K562 (cell line): ENCODE data around the gene MMP24. TPM values are rescaled to one million over a fixed set of nuclear protein-coding genes. Genes with fewer than 3 reads are reported as not detected.

Experiments used
- ATAC-seq: fragments of 200-7000 bp; cut with Tn5 transposase; 3 replicates; pipeline ENCODE4 v1.9.1; 2020; ENCODE audit warnings: moderate library complexity
- BruUV-seq: library from RNA; stranded (reverse); fragments of 400-500 nt; replicated peaks from 2 replicates; lab custom pipeline; 2021; lab: Mats Ljungman, UMichigan
- CTCF ChIA-PET: fragments of 300-600 bp; formaldehyde crosslinking; extraction: SDS; loops from one replicate; lab custom pipeline; 2021; ENCODE audit warnings: low intra/inter-chr PET ratio; lab: Yijun Ruan, JAX
- POLR2A ChIA-PET: fragments of 300-600, 350-650 bp; sonication (Branson Sonifier 250); formaldehyde crosslinking; extraction: SDS; loops from one replicate; lab custom pipeline; 2021; ENCODE audit warnings: antibody characterized with exemption, inconsistent platforms; lab: Yijun Ruan, JAX
- DNase-seq, 4 experiments: peaks; one replicate each; pipeline versions ENCODE4 v3.0.0 to v3.0.0-alpha.2; 2011 to 2018; ENCODE audit warnings: low spot score in 3 of 4, mixed read lengths in 3 of 4; ENCODE audit errors: extremely low read depth in 1 of 4
- FAIRE-seq: peaks from 2 replicates; lab custom pipeline; 2011; peaks lifted over from hg19 to GRCh38; lab: Jason Lieb, UNC
- H2AFZ ChIP-seq: 2 replicates; pipeline ENCODE4 v1.6.0; 2011; ENCODE audit warnings: low read depth, low read length, control low read depth, inconsistent platforms
- H3K27ac ChIP-seq: fragments of 200-600 bp; 3 replicates; pipeline ENCODE4 v1.8.0; 2011; ENCODE audit warnings: low read depth, mild to moderate bottlenecking, control low read depth, inconsistent platforms, low read length, moderate library complexity, mixed read lengths; ENCODE audit errors: extremely low read depth
- H3K27me3 ChIP-seq, 2 experiments: fragments of 300-600 bp in 1 of 2; 2 replicates in 1 of 2; 3 replicates in 1 of 2; pipeline versions ENCODE4 v1.6.0 to v1.8.0; 2011; ENCODE audit warnings: inconsistent platforms in 2 of 2, low read length in 2 of 2, mild to moderate bottlenecking in 1 of 2, mixed read lengths in 1 of 2, moderate library complexity in 1 of 2; ENCODE audit not compliant: control insufficient read depth in 2 of 2, insufficient read depth in 2 of 2
- H3K36me3 ChIP-seq: fragments of 300-600 bp; 3 replicates; pipeline ENCODE4 v1.8.0; 2011; ENCODE audit warnings: mild to moderate bottlenecking, low read length, inconsistent platforms; ENCODE audit not compliant: control insufficient read depth, insufficient read depth
- H3K4me1 ChIP-seq, 2 experiments: fragments of 200-600 bp in 1 of 2; replicated peaks in 1 of 2; 2 replicates in 1 of 2; 3 replicates in 1 of 2; pipeline versions ENCODE4 v1.5.1 to v1.8.0; 2011; ENCODE audit warnings: inconsistent platforms in 2 of 2, low read length in 2 of 2, mild to moderate bottlenecking in 1 of 2, mixed read lengths in 1 of 2, moderate library complexity in 1 of 2; ENCODE audit not compliant: control insufficient read depth in 2 of 2, insufficient read depth in 2 of 2
- H3K4me2 ChIP-seq: 2 replicates; pipeline ENCODE4 v1.6.1; 2011; ENCODE audit warnings: low read length, control low read depth, inconsistent platforms, mixed read lengths; ENCODE audit not compliant: insufficient read depth
- H3K4me3 ChIP-seq: fragments of 200-600 bp; sonication (generic), shearing (Covaris generic); 2 replicates; pipeline ENCODE4 v1.5.1; 2016; ENCODE audit warnings: control low read depth, inconsistent platforms
- H3K79me2 ChIP-seq: fragments of 200-600 bp; 3 replicates; pipeline ENCODE4 v1.8.0; 2011; ENCODE audit warnings: low read length, inconsistent platforms; ENCODE audit not compliant: control insufficient read depth, insufficient read depth
- H3K9ac ChIP-seq, 2 experiments: 2 replicates each; pipeline versions ENCODE4 v1.6.0 to v1.6.1; 2011; ENCODE audit warnings: low read depth in 2 of 2, low read length in 2 of 2, control low read depth in 1 of 2, inconsistent platforms in 1 of 2, mild to moderate bottlenecking in 1 of 2, mixed read lengths in 1 of 2; ENCODE audit not compliant: insufficient read depth in 1 of 2
- H3K9me1 ChIP-seq: one replicate; pipeline ENCODE4 v1.6.0; 2011; ENCODE audit warnings: inconsistent platforms, mild to moderate bottlenecking, low read length, moderate library complexity; ENCODE audit not compliant: control insufficient read depth, insufficient read depth
- H3K9me3 ChIP-seq: replicated peaks from 2 replicates; pipeline ENCODE4 v1.5.1; 2011; ENCODE audit warnings: low read depth, low read length, inconsistent platforms; ENCODE audit not compliant: control insufficient read depth, insufficient read depth
- H4K20me1 ChIP-seq: replicated peaks from 2 replicates; pipeline ENCODE4 v1.6.1; 2011; ENCODE audit warnings: low read length, inconsistent platforms, mixed read lengths; ENCODE audit not compliant: control insufficient read depth, insufficient read depth
- CREM ChIP-seq: IDR thresholded peaks from 2 replicates; pipeline ENCODE4 v1.6.1; 2014; ENCODE audit warnings: antibody characterized with exemption, low read depth
- ETS2 ChIP-seq: IDR thresholded peaks from 2 replicates; pipeline ENCODE4 v1.6.1; 2016; ENCODE audit warnings: borderline replicate concordance, missing genetic modification characterization, mild to moderate bottlenecking, moderate library complexity, missing compliant biosample characterization; ENCODE audit not compliant: poor library complexity, severe bottlenecking
- PHB ChIP-seq: fragments of 250-450 bp; sonication (Bioruptor Pico); IDR thresholded peaks from 2 replicates; pipeline ENCODE4 v1.5.0; 2021
- PTTG1 ChIP-seq: fragments of 450-650 bp; IDR thresholded peaks from 2 replicates; pipeline ENCODE4 v1.6.1; 2016; ENCODE audit warnings: low read depth, mild to moderate bottlenecking, missing genetic modification characterization, missing compliant biosample characterization
- THAP12 ChIP-seq: fragments of 250-450 bp; sonication (Bioruptor Pico); IDR thresholded peaks from 2 replicates; pipeline ENCODE4 v1.9.0; 2021; ENCODE audit warnings: mild to moderate bottlenecking, inconsistent platforms
- WGBS: fragments of 100-300 bp; shearing (Covaris generic); methylation state at CpG from one replicate; pipeline ENCODE4 v1.1.6; 2016; ENCODE audit warnings: low coverage, mixed read lengths; ENCODE audit not compliant: insufficient coverage; ENCODE audit errors: missing lambda C conversion rate; 5-methylcytosine and 5-hydroxymethylcytosine counted together
- in situ Hi-C: fragments of 300-500 bp; cut with MboI; formaldehyde crosslinking; loops from 4 replicates; pipeline ENCODE4 v1.15.0; 2018; ENCODE audit warnings: inconsistent platforms, mixed read lengths
- intact Hi-C: fragments of 100-400 bp; cut with micrococcal nuclease; formaldehyde crosslinking; loops from 2 replicates; pipeline ENCODE4 v1.14.2; 2022
- polyA plus RNA-seq, 8 experiments: library from polyadenylated mRNA; depleted of rRNA in 4 of 8; stranded (reverse) in 5 of 8; unstranded in 3 of 8; fragments of >200 nt; fragmentation: Nextera tagmentation in 2 of 8; fragmentation: Illumina TruSeq in 1 of 8; extraction: Ambion mirVana in 2 of 8; extraction: Trizol in 1 of 8; gene quantifications; 2 replicates each; pipeline versions ENCODE4 v1.2.1 to v1.2.3, GENCODE V29; 2011 to 2014; ENCODE audit warnings: inconsistent platforms in 1 of 8, missing spikeins in 1 of 8
- total RNA-seq, 7 experiments: library from RNA; depleted of rRNA in 6 of 7; stranded (reverse); fragments of >200 nt in 6 of 7; fragmentation: Illumina TruSeq in 2 of 7; extraction: Trizol in 2 of 7; gene quantifications; 2 replicates each; pipeline versions ENCODE4 v1.2.1 to v1.2.3, GENCODE V29; 2011 to 2021; ENCODE audit warnings: low replicate concordance in 1 of 7

Gene MMP24
- total and polyA plus RNA-seq, 9 of the 15 experiments (the other 6 are each of a cell fraction or from before 2014, with no cell fraction given), result 0.03 to 0.07 (median 0.03) TPM; not detected in 6

GRCh38 chr20:35307666-35308653 is 81.5 kb downstream of the MMP24 start:
- 81% methylated on average over 13 of the region's 13 CpGs for WGBS
- ChIA-PET POLR2A (interaction anchor here (1.3 kb wide), 1 partner anchor 17 kb away, joined by 3 read pairs; no protein-coding TSS in a partner anchor), CTCF (interaction anchor here (0.8 to 1.0 kb wide), 2 partner anchors 140 to 162 kb away, joined by 3 to 4 read pairs; no protein-coding TSS in a partner anchor)
- H4K20me1 ChIP-seq, result no peaks in the 10 kb centered on the region
- ATAC-seq (no peak), FAIRE-seq (no peak), DNase-seq (no peak)
- H3K9me3 ChIP-seq, result no peaks in the 10 kb centered on the region
- in situ Hi-C loops, result loop anchor here (25.0 kb wide), 1 partner anchor 129 kb away; the partner anchor contains the start of gene GDF5
- intact Hi-C loops, result loop anchor here (1.0 kb wide), 1 partner anchor 131 kb away; no protein-coding TSS in a partner anchor
- H3K27me3 ChIP-seq, result no peaks in the 10 kb centered on the region
- H3K27ac ChIP-seq, result no peak overlapping the region
- H3K9me1 ChIP-seq, result no peaks in the 10 kb centered on the region
- no peak overlapping the region for H2AFZ ChIP-seq
- H3K4me1 ChIP-seq, result peaks cover 17 to 33% of the 10 kb centered on the region in 2 experiments; a peak in 4 of 5 replicates
- peaks cover 24% of the 10 kb centered on the region; the same call in 2 of the 3 replicates for H3K36me3 ChIP-seq
- peak overlapping the region in 1 of 2 experiments; percentile 37; a peak in 1 of 4 replicates for H3K9ac ChIP-seq
- no peaks in the 10 kb centered on the region for H3K79me2 ChIP-seq
- no peak overlapping the region for H3K4me2 ChIP-seq
- no TSS peak for BruUV-seq
- no peak overlapping the region for H3K4me3 ChIP-seq
- TF ChIP-seq PTTG1 (tag), result no peak
- no peak for TF ChIP-seq PHB (CRISPR knock-in tag)
- TF ChIP-seq THAP12, result no peak
- no peak for TF ChIP-seq ETS2
- TF ChIP-seq CREM, result no peak
